ENCODE measurements around the gene PWP1.

GRCh38 chr12:107646436-107646835, 39.2 kb upstream of the PWP1 start:
- TF ChIP-seq POLR2A (IDR thresholded peaks at IDR 0.05) (no peak), POLR2AphosphoS5 (IDR thresholded peaks at IDR 0.05; ENCODE audit: insufficient read depth in 1 of 2, low read depth in 1 of 2) (no peak), CTCF (IDR thresholded peaks at IDR 0.05) (no peak)
